GM21360 (cell line): Measurements from ENCODE around the gene EXOSC5.
"Not testable (repeated sequence)": the region's sequence is repeated elsewhere in the genome, so short reads cannot be mapped to it uniquely, and the experiment has no call there.

Experiments used
- ATAC-seq: cut with Tn5 transposase; IDR thresholded peaks from one replicate; pipeline ENCODE4 v1.9.1; 2021; ENCODE audit warnings: mild to moderate bottlenecking, moderate library complexity; ENCODE audit not compliant: unreplicated experiment

The EXOSC5 gene

GRCh38 chr19:41408846-41409245, 11.7 kb upstream of the EXOSC5 start:
- ATAC-seq = not testable (repeated sequence)

DNA sequence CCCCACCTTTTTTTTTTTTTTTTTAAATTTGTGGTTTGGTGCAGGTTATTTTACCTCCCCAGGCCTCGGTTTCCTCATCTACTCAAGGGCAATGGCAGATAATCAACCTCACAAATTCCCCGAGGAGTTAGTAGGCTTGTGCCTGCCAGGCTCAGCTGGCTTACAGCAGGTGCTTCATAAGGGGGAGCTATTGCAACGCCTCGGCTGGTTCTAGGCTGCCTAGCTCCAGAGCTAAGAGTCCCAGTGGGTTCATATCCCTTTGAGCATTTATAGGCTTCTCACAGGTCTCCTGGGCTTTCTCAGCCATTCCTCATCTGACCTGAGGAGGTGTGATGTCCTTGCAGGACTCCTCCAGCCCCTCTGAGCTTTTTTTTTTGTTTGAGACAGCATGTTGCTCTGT, 11.1 kb upstream of the EXOSC5 start:
- no peak for ATAC-seq

- no peak for ATAC-seq
Observed at GRCh38 chr19:41407271-41407670, 10.1 kb upstream of the EXOSC5 start.

- no peak for ATAC-seq
Observed at GRCh38 chr19:41405776-41406175, 8.6 kb upstream of the EXOSC5 start.

- ATAC-seq = no peak
Observed at GRCh38 chr19:41403181-41403970, 6.2 kb upstream of the EXOSC5 start.

DNA sequence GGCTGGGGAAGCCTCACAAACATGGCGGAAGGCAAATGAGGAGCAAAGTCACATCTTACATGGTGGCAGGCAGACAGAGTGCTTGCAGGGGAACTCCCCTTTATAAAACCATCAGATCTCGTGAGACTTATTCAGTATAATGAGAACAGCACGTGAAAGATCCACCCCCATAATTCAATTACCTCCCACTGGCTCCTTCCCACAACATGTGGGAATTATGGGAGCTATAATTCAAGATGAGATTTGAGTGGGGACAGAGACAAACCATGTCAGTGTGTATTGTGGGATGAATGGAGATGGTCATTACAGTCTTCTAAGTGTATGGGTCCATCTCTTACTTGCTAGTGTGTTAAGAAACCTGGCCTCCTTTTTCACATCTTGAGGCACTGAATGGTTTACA, 4.9 kb upstream of the EXOSC5 start:
- no peak for ATAC-seq

DNA sequence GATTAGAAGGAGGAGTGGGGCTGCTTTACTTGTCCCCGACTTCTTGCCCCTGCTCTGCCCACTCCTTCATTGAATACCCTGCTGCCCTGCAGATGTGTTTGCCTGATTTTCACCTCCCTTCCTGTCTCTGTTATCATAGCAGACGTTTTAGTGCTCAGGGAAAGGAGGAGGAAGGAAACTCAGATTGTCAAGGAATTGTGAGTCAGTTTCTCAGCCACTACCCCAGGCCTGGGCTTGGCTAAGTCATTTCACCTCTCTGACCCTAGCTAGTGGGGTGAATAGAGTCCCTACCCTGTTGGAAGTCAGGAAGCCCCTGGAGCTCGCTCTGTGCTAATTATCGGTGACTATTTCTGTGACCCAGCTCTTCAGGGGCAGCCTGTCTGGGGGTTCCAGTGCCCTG, 4.3 kb upstream of the EXOSC5 start:
- ATAC-seq = no peak

GRCh38 chr19:41399525-41399924, 2.4 kb upstream of the EXOSC5 start:
- ATAC-seq = no peak

DNA sequence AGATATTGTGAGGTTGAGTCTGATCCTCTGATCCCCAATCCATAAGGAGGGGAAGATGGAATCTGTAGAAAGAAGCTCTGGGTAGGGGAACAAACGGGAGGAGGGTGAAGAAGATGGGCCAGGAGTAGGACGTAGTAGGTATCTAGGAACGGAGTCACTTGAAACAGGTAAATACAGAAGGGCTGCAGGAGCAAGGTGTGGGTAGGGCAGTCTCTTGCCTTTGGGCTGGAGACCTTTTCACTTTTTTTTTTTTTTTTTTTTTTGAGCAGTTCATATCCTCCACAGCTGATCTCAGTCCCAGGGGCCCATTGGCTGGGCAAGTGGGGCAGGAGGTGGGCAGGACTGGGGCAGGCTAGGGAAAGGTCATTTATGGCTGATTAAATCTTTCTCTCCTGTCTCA, 1.9 kb upstream of the EXOSC5 start:
- ATAC-seq = no peak

DNA sequence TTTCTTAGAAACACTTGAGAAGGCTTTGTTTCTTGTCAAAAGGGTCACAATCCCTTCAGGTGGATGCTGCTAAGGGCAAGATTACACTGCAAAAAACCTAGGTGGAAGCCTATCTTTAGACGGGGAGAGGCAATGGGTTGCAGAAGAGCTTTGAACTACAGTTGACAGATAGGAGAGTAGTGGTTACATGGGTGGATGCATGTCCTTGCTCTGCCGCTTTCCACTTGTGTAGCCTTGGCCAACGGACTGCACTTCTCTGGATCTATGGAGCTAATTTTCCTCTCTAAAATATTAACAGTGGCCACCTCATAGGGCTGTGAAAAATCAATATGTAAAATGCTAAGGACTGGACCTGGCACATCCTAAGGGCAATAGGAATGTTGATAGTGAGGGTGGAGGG, 1.4 kb upstream of the EXOSC5 start:
- no peak for ATAC-seq

GRCh38 chr19:41398050-41398418, 875 bp upstream of the EXOSC5 start:
- no peak for ATAC-seq

DNA sequence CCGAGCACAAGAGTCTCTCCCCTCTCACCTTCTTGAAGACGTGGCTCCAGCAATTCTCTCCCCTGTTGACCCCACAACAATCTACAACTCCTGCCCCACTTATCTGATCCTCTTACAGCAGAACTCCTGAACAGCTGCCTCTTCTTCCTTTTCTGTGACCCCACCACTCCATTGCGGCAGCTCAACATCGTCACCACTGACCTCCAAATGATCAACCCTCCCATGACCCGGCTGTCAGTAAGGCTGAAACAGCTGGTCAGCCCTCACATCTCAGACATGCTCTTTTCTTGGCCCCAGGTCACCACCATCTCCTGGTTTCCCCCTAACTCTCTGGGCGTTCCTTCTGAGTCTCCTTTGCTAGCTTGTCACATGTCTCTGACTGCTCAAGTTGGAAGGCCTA, 1.8 kb downstream of the EXOSC5 start:
- no peak for ATAC-seq

- ATAC-seq = no peak
Observed at GRCh38 chr19:41392775-41393174, 4.4 kb downstream of the EXOSC5 start.

- ATAC-seq = no peak
Observed at GRCh38 chr19:41391618-41392017, 5.5 kb downstream of the EXOSC5 start.

GRCh38 chr19:41386442-41386841, 10.7 kb downstream of the EXOSC5 start:
- no peak for ATAC-seq

GRCh38 chr19:41384351-41384750, 12.8 kb downstream of the EXOSC5 start:
- no peak for ATAC-seq

DNA sequence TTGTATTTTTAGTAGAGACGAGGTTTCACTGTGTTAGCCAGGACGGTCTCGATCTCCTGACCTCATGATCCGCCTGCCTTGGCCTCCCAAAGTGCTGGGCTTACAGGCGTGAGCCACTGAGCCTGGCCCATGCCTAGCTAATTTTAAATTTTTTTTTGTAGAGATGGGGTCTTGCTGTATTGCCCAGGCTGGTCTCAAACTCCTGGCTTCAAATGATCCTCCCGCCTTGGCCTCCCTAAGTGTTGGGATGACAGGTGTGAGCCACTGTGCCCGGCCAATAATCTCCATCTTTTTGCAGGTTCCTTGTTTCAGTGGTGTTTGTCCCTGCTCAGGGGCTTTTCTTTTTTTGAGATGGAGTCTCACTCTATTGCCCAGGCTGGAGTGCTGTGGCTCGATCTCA, 15.6 kb downstream of the EXOSC5 start:
- ATAC-seq = not testable (repeated sequence)

DNA sequence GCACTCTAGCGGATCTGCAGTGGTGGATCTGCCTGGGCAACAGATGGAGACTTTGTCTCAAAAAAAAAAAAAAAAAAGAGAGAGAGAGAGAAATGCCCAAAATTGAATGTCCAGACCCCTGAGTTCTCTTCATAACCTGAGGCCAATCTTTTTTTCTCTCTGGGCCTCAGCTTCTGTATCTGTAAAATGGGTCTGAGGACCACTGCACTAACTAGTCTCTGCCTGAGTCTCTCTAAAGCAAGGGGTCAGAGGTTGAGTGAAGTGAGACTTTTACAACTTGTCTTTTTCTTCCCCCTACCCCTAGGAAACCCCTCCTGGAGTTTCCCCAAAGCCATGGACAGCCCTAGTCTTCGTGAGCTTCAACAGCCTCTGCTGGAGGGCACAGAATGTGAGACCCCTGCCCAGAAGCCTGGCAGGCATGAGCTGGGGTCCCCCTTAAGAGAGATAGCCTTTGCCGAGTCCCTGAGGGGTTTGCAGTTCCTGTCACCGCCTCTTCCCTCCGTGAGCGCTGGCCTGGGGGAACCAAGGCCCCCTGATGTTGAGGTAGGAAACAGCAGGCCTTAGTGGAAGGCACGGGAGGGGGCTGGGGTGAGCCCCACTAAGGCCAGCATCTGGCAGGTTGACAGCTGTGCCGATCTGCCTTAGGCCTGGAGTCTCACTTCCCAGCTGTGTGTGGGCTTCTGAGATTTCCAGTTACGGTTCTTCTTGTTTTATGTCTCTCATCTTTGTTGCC, 19.0 kb downstream of the EXOSC5 start:
- ATAC-seq = no peak

DNA sequence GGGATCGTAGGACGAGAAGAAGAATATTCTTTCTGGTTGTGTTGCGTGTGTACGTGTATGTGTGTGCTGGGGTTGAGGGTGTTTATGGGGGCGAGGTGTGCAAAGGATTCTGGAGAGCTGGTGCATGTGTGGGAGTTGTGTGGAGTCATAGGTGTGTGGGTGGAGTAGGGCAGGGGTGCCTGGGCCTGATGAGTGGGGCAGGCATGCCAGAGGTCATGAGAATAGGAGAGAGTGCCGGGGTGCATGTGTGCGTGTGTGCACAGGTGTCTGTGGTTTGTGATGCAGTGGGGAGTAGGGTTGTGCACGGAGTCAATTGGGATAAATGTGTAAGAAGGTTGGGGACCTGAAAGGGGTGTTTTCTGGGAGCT, 20.2 kb downstream of the EXOSC5 start:
- ATAC-seq = no peak

DNA sequence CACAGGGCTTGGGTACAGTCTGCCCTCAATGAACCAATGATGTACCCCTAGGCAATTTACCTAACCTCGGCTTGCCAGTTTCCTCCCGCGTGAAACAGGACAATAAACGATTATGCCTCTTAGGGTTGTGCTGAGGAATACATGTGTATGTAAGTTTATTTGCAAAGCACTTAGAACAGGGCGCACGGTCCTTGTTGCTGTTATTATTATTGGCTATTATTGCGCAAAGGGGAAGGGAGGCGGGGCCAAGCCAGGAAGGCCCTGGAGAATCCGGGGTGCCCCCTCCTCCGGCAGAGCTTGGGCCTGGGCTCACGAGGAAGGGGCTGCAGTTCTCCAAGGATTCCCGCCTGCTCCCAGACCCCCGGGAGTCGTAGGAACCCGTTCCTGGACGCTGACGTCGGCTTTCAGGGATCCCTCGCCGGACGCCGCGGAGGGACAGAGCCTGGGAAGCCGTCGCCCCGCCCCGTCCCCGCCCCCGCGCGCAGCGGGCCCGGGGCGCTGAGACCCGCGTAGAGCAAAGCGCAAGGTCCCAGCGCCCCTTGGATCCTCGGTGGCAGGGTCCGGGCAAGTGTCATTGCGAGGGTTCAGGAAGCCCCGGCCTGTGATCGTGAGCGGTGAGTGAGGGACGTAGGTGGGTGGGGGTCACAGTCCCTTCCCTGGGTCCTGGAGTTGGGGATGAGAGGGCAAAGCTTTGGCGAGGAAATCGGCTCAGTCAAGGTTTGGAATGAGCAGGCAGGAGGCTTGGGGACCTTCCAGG, 20.7 kb downstream of the EXOSC5 start, which contains the start of gene TMEM91:
Gene TMEM91 (plus strand): TSS at position 293 of the 757 bp plus-strand sequence. CDS start 1,777 bp downstream, outside the sequence.
- ATAC-seq = no peak

DNA sequence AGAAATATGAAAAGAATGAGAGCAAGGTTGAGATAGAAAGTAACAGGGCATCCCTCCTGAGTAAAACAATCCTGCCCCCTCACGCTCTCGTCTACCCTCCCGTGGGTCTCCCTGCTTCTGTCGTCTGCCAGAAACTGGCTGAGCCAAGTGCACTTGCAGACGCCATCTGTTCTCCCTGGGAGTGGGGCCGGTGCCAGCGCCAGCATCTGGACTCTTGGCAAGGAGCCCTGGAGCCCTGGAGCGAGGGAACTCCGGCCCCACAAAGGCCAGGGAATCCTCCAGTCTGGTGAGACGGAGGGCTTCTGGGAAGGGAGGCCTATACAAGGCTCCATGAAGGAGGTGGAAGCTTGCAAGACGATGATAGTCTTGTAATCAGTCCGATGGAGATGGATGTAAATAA, 23.2 kb downstream of the EXOSC5 start:
- no peak for ATAC-seq

- ATAC-seq = no peak
Observed at GRCh38 chr19:41372501-41372900, 24.7 kb downstream of the EXOSC5 start.
